ENCODE measurements around the gene ISCA2. TPM values are rescaled to one million over a fixed set of nuclear protein-coding genes. Genes with fewer than 3 reads are reported as not detected.
A peak's percentile ranks its signal among the peaks of the same experiment; 100 is the strongest.

Gene ISCA2
- total RNA-seq, 1 donor from 2014 or later: 22.4 TPM

DNA sequence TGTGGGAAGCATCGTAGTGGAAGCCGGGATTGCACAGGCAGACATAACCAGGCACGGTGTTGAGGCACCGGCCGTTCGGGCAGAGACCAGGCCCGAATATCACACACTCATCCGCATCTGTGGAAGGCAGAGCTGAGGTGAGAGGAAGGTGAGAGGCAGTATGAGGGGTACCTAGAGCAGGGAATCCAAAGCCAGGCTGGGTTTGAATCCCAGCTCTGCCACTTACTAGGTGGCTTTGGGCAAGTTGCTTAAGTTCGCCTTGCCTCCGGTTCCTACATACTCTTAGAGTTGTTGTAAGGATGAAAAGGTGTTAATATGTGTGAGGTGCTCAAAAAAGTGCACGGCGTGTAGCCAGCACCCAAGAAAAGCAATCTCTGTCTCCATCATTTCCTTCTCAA is 10.4 kb downstream of the ISCA2 start:
- H3K27ac Mint-ChIP-seq (ENCODE audit: unreplicated experiment): peak overlapping the region; percentile 10
- no peaks in the 10 kb centered on the region for H3K27me3 Mint-ChIP-seq (ENCODE audit: unreplicated experiment)

DNA sequence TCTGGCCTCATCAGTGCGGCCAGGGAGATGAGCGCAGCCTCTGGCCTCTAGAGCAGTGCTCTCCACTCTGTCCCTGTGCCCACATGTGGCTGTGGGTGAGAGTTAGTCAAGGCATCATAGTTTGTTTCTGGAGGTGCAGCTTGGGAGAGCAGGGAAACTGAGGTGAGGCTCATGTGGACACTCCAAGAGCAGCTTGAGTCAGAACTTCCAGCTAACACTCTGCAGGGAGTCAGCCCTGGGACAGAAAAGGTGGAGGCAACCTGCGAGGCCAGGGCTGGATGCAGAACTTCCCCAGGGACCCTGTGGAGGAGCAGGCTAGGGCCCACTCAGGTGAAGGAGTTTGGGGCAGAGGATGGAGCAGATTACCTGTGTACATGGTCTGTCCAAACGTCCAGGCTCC is 10.8 kb downstream of the ISCA2 start:
- H3K4me3 Mint-ChIP-seq (ENCODE audit: unreplicated experiment): no peak overlapping the region
- H3K4me1 Mint-ChIP-seq (ENCODE audit: unreplicated experiment): peaks cover 23% of the 10 kb centered on the region
- peaks cover 44% of the 10 kb centered on the region for H3K36me3 Mint-ChIP-seq (ENCODE audit: unreplicated experiment)
- TF ChIP-seq, protein P1, sequence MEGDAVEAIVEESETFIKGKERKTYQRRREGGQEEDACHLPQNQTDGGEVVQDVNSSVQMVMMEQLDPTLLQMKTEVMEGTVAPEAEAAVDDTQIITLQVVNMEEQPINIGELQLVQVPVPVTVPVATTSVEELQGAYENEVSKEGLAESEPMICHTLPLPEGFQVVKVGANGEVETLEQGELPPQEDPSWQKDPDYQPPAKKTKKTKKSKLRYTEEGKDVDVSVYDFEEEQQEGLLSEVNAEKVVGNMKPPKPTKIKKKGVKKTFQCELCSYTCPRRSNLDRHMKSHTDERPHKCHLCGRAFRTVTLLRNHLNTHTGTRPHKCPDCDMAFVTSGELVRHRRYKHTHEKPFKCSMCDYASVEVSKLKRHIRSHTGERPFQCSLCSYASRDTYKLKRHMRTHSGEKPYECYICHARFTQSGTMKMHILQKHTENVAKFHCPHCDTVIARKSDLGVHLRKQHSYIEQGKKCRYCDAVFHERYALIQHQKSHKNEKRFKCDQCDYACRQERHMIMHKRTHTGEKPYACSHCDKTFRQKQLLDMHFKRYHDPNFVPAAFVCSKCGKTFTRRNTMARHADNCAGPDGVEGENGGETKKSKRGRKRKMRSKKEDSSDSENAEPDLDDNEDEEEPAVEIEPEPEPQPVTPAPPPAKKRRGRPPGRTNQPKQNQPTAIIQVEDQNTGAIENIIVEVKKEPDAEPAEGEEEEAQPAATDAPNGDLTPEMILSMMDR (IDR thresholded peaks at IDR 0.05): no peak
- H3K9me3 Mint-ChIP-seq (ENCODE audit: unreplicated experiment): no peaks in the 10 kb centered on the region
- DNase-seq (ENCODE audit: extremely low spot score, unreplicated experiment): no peak
- no peak overlapping the region for H3K27ac Mint-ChIP-seq (ENCODE audit: unreplicated experiment)
- H3K27me3 Mint-ChIP-seq (ENCODE audit: unreplicated experiment): no peaks in the 10 kb centered on the region

More for the DNA sequence above, 10.4 kb downstream of the ISCA2 start:
- Mint-ChIP-seq H3K9me3 (ENCODE audit: unreplicated experiment) (no peaks in the 10 kb centered on the region), H3K4me1 (ENCODE audit: unreplicated experiment) (peaks cover 28% of the 10 kb centered on the region), H3K36me3 (ENCODE audit: unreplicated experiment) (peaks cover 47% of the 10 kb centered on the region), H3K4me3 (ENCODE audit: unreplicated experiment) (no peak overlapping the region)
- DNase-seq (ENCODE audit: extremely low spot score, unreplicated experiment): no peak
- TF ChIP-seq, protein P1 (IDR thresholded peaks at IDR 0.05): no peak

GRCh38 chr14:74504874-74505720 is 11.5 kb downstream of the ISCA2 start:
- Mint-ChIP-seq H3K4me3 (ENCODE audit: unreplicated experiment) (no peak overlapping the region), H3K9me3 (ENCODE audit: unreplicated experiment) (no peaks in the 10 kb centered on the region), H3K4me1 (ENCODE audit: unreplicated experiment) (peaks cover 20% of the 10 kb centered on the region), H3K27ac (ENCODE audit: unreplicated experiment) (no peak overlapping the region), H3K36me3 (ENCODE audit: unreplicated experiment) (peaks cover 46% of the 10 kb centered on the region), H3K27me3 (ENCODE audit: unreplicated experiment) (no peaks in the 10 kb centered on the region)
- peak; percentile 82 for DNase-seq (ENCODE audit: extremely low spot score, unreplicated experiment)
- TF ChIP-seq, protein P1 (IDR thresholded peaks at IDR 0.05): no peak

DNA sequence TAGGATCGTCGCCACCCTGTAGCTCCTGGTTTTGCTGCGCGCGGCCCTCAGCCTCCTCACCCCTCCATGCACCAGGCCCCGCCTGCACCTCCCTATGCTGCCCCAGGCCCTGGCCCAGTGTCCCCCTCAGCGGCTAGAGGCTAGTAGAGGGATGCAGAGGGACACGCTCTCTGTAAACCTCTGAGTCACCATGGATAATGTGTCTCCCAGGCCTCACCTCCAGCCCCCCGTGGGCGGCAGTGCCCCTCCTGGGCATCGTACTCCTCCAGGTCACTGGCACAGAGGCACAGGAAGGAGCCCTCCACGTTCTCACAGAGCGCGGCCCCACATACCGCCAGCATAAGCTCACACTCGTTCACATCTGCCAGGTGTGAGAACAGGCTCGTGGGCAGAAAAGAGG is 12.3 kb downstream of the ISCA2 start:
- DNase-seq (ENCODE audit: extremely low spot score, unreplicated experiment): peak; percentile 60

GRCh38 chr14:74506411-74506851 is 12.9 kb downstream of the ISCA2 start:
- H3K36me3 Mint-ChIP-seq (ENCODE audit: unreplicated experiment): peaks cover 47% of the 10 kb centered on the region
- H3K9me3 Mint-ChIP-seq (ENCODE audit: unreplicated experiment): no peaks in the 10 kb centered on the region
- peak; percentile 68 for DNase-seq (ENCODE audit: extremely low spot score, unreplicated experiment)
- H3K27me3 Mint-ChIP-seq (ENCODE audit: unreplicated experiment): no peaks in the 10 kb centered on the region
- no peak overlapping the region for H3K27ac Mint-ChIP-seq (ENCODE audit: unreplicated experiment)
- H3K4me1 Mint-ChIP-seq (ENCODE audit: unreplicated experiment): peaks cover 27% of the 10 kb centered on the region
- TF ChIP-seq, protein P1 (IDR thresholded peaks at IDR 0.05): no peak
- H3K4me3 Mint-ChIP-seq (ENCODE audit: unreplicated experiment): no peak overlapping the region

More for the DNA sequence above, 12.3 kb downstream of the ISCA2 start:
- Mint-ChIP-seq H3K27me3 (ENCODE audit: unreplicated experiment) (no peaks in the 10 kb centered on the region), H3K4me1 (ENCODE audit: unreplicated experiment) (peaks cover 24% of the 10 kb centered on the region), H3K9me3 (ENCODE audit: unreplicated experiment) (no peaks in the 10 kb centered on the region), H3K27ac (ENCODE audit: unreplicated experiment) (no peak overlapping the region), H3K36me3 (ENCODE audit: unreplicated experiment) (peaks cover 46% of the 10 kb centered on the region), H3K4me3 (ENCODE audit: unreplicated experiment) (no peak overlapping the region)
- TF ChIP-seq, protein P1 (IDR thresholded peaks at IDR 0.05): no peak

Measured in osteocyte (in vitro differentiated cells).